HG02610 (cell line): ENCODE data around the gene GAK.

Experiments used
- ATAC-seq: cut with Tn5 transposase; IDR thresholded peaks from one replicate; pipeline ENCODE4 v1.9.1; 2021; ENCODE audit warnings: mild to moderate bottlenecking, moderate library complexity; ENCODE audit not compliant: unreplicated experiment

The GAK gene

GRCh38 chr4:909821-910220 is 22.3 kb downstream of the GAK start:
- no peak for ATAC-seq

GRCh38 chr4:909131-909571 is 23.0 kb downstream of the GAK start:
- ATAC-seq = no peak

- ATAC-seq = no peak
These were observed 24.3 kb downstream of the GAK start for GRCh38 chr4:907691-908425.

- no peak for ATAC-seq
These were observed 25.1 kb downstream of the GAK start for GRCh38 chr4:907103-907400.

- no peak for ATAC-seq
These were observed 25.6 kb downstream of the GAK start for GRCh38 chr4:906339-907102.

GRCh38 chr4:905485-906338 is 26.4 kb downstream of the GAK start:
- no peak for ATAC-seq

GRCh38 chr4:903066-904046 is 28.8 kb downstream of the GAK start:
- no peak for ATAC-seq

- ATAC-seq = no peak
These were observed 30.8 kb downstream of the GAK start for GRCh38 chr4:901192-901910.

GRCh38 chr4:900721-901120 is 31.4 kb downstream of the GAK start:
- ATAC-seq = no peak

GRCh38 chr4:900073-900472 is 32.0 kb downstream of the GAK start:
- ATAC-seq = no peak

GRCh38 chr4:899556-899906 is 32.6 kb downstream of the GAK start:
- no peak for ATAC-seq

GRCh38 chr4:898869-899555 is 33.1 kb downstream of the GAK start:
- no peak for ATAC-seq

- no peak for ATAC-seq
These were observed 34.0 kb downstream of the GAK start for GRCh38 chr4:898123-898522.

- ATAC-seq = no peak
These were observed 35.5 kb downstream of the GAK start for GRCh38 chr4:896630-897029.

- ATAC-seq = no peak
These were observed 35.9 kb downstream of the GAK start for GRCh38 chr4:896216-896615.

- ATAC-seq = no peak
These were observed 36.5 kb downstream of the GAK start for GRCh38 chr4:895596-895995.

- ATAC-seq = no peak
These were observed 38.0 kb downstream of the GAK start for GRCh38 chr4:893995-894705.

GRCh38 chr4:893276-893994 is 38.7 kb downstream of the GAK start:
- no peak for ATAC-seq
